Urinary bladder (tissue), 4 donors: ENCODE measurements around the gene CCDC107. TPM values are rescaled to one million over a fixed set of nuclear protein-coding genes. Genes with fewer than 3 reads are reported as not detected.
A peak's percentile ranks its signal among the peaks of the same experiment; 100 is the strongest.

ENCODE experiments used
- DNase-seq: peaks from one replicate; pipeline ENCODE4 v3.0.0-alpha.2; 2015; ENCODE audit errors: extremely low spot score
- H3K27ac ChIP-seq: one replicate; pipeline ENCODE4 v1.5.1; 2013; ENCODE audit warnings: low read depth, mild to moderate bottlenecking, moderate library complexity
- H3K36me3 ChIP-seq: one replicate; pipeline ENCODE4 v1.6.1; 2013; ENCODE audit warnings: mild to moderate bottlenecking, moderate library complexity; ENCODE audit not compliant: insufficient read depth
- H3K4me1 ChIP-seq: one replicate; pipeline ENCODE4 v1.6.1; 2013; ENCODE audit warnings: mild to moderate bottlenecking, moderate library complexity; ENCODE audit not compliant: insufficient read depth
- H3K4me3 ChIP-seq: one replicate; pipeline ENCODE4 v1.5.1; 2013; ENCODE audit warnings: low read depth, low read length
- WGBS: extraction: QIAGEN DNeasy Blood & Tissue Kit; methylation state at CpG from one replicate; pipeline ENCODE4 v1.1.7; 2013; 5-methylcytosine and 5-hydroxymethylcytosine counted together
- polyA plus RNA-seq: library from polyadenylated mRNA; stranded (reverse); fragments of 200-250 nt; gene quantifications from one replicate; pipeline ENCODE4 v1.2.3, GENCODE V29; 2013
- total RNA-seq: library from RNA; depleted of rRNA; stranded (reverse); fragments of >200 nt; gene quantifications from one replicate; pipeline ENCODE4 v1.2.3, GENCODE V29; 2014
- donor health status: healthy with polysubstance abuse.
- donor health status: healthy.

Gene CCDC107
- total and polyA plus RNA-seq, 2 donors, result 10.7 to 71.5 TPM

GRCh38 chr9:35687972-35688557 lies 30.0 kb downstream of the CCDC107 start:
- Histone ChIP-seq H3K4me1 (no peaks in the 10 kb centered on the region), H3K4me3 (peak overlapping the region; percentile 64), H3K27ac (no peak overlapping the region), H3K36me3 (no peaks in the 10 kb centered on the region)
- DNase-seq, result no peak
- 56% methylated on average over 2 of the region's 2 CpGs for WGBS

- no peaks in the 10 kb centered on the region for H3K36me3 ChIP-seq
- no peaks in the 10 kb centered on the region for H3K4me1 ChIP-seq
- DNase-seq, result no peak
- 30% methylated on average over 12 of the region's 12 CpGs for WGBS
- peak overlapping the region; percentile 86 for H3K27ac ChIP-seq
- H3K4me3 ChIP-seq, result peak overlapping the region; percentile 64
These were observed 30.8 kb downstream of the CCDC107 start for GRCh38 chr9:35688558-35689541.

GRCh38 chr9:35689542-35690293 lies 31.6 kb downstream of the CCDC107 start, which contains the start of gene TPM2:
Gene TPM2 (minus strand): TSS chr9:35689925. CDS start chr9:35689817, 108 bp downstream.
- H3K4me3 ChIP-seq, result peak within 1 kb of the TSS; percentile 64
- H3K4me1 ChIP-seq, result no peaks in the 10 kb centered on the region
- H3K27ac ChIP-seq, result peak within 1 kb of the TSS; percentile 93
- no peaks in the 10 kb centered on the region for H3K36me3 ChIP-seq
- 10% methylated on average over 61 of the region's 61 CpGs for WGBS
- DNase-seq, result no peak

GRCh38 chr9:35690294-35690613 lies 32.2 kb downstream of the CCDC107 start:
- under 1% methylated on average over 21 of the region's 21 CpGs for WGBS
- no peaks in the 10 kb centered on the region for H3K36me3 ChIP-seq
- no peak for DNase-seq
- H3K27ac ChIP-seq, result peak overlapping the region; percentile 93
- peak overlapping the region; percentile 64 for H3K4me3 ChIP-seq
- H3K4me1 ChIP-seq, result no peaks in the 10 kb centered on the region

- peak overlapping the region; percentile 93 for H3K27ac ChIP-seq
- DNase-seq, result peak; percentile 41
- no peaks in the 10 kb centered on the region for H3K36me3 ChIP-seq
- H3K4me3 ChIP-seq, result peak overlapping the region; percentile 64
- H3K4me1 ChIP-seq, result no peaks in the 10 kb centered on the region
- 1% methylated on average over 61 of the region's 61 CpGs for WGBS
These were observed 32.7 kb downstream of the CCDC107 start for GRCh38 chr9:35690614-35691333.

GRCh38 chr9:35691334-35691650 lies 33.2 kb downstream of the CCDC107 start:
- Histone ChIP-seq H3K36me3 (no peaks in the 10 kb centered on the region), H3K4me1 (no peaks in the 10 kb centered on the region), H3K4me3 (peak overlapping the region; percentile 64), H3K27ac (peak overlapping the region; percentile 93)
- DNase-seq, result no peak
- WGBS, result 9% methylated on average over 10 of the region's 10 CpGs

GRCh38 chr9:35691757-35692301 lies 33.7 kb downstream of the CCDC107 start:
- H3K4me3 ChIP-seq, result no peak overlapping the region

GRCh38 chr9:35695943-35696401 lies 37.9 kb downstream of the CCDC107 start:
- Histone ChIP-seq H3K36me3 (peaks cover 5% of the 10 kb centered on the region), H3K4me3 (no peak overlapping the region), H3K4me1 (no peaks in the 10 kb centered on the region), H3K27ac (no peak overlapping the region)
- WGBS, result 89% methylated on average over 3 of the region's 3 CpGs
- DNase-seq, result no peak

More at GRCh38 chr9:35691757-35692301, 33.7 kb downstream of the CCDC107 start:
- DNase-seq, result no peak
- Histone ChIP-seq H3K27ac (no peak overlapping the region), H3K4me1 (no peaks in the 10 kb centered on the region), H3K36me3 (no peaks in the 10 kb centered on the region)
- 43% methylated on average over 13 of the region's 13 CpGs for WGBS

GRCh38 chr9:35696520-35697215 lies 38.6 kb downstream of the CCDC107 start:
- Histone ChIP-seq H3K4me3 (no peak overlapping the region), H3K36me3 (peaks cover 6% of the 10 kb centered on the region), H3K4me1 (no peaks in the 10 kb centered on the region), H3K27ac (no peak overlapping the region)
- WGBS, result 36% methylated on average over 9 of the region's 9 CpGs
- DNase-seq, result no peak

GRCh38 chr9:35697486-35697885 lies 39.4 kb downstream of the CCDC107 start:
- no peaks in the 10 kb centered on the region for H3K4me1 ChIP-seq
- H3K4me3 ChIP-seq, result no peak overlapping the region
- WGBS, result 70% methylated on average over 14 of the region's 14 CpGs
- H3K27ac ChIP-seq, result no peak overlapping the region
- peaks cover 6% of the 10 kb centered on the region for H3K36me3 ChIP-seq
- no peak for DNase-seq

GRCh38 chr9:35698231-35698630 lies 40.1 kb downstream of the CCDC107 start:
- H3K4me1 ChIP-seq, result no peaks in the 10 kb centered on the region
- H3K27ac ChIP-seq, result no peak overlapping the region
- DNase-seq, result no peak
- 88% methylated on average over 5 of the region's 5 CpGs for WGBS
- H3K4me3 ChIP-seq, result no peak overlapping the region
- peaks cover 6% of the 10 kb centered on the region for H3K36me3 ChIP-seq

- Histone ChIP-seq H3K4me1 (no peaks in the 10 kb centered on the region), H3K27ac (no peak overlapping the region), H3K4me3 (no peak overlapping the region), H3K36me3 (peaks cover 8% of the 10 kb centered on the region)
- no peak for DNase-seq
- 86% methylated on average over 11 of the region's 11 CpGs for WGBS
These were observed 41.9 kb downstream of the CCDC107 start for GRCh38 chr9:35700031-35700430.
